ENCODE data around the gene PRPF38A.

PRPF38A gene

DNA sequence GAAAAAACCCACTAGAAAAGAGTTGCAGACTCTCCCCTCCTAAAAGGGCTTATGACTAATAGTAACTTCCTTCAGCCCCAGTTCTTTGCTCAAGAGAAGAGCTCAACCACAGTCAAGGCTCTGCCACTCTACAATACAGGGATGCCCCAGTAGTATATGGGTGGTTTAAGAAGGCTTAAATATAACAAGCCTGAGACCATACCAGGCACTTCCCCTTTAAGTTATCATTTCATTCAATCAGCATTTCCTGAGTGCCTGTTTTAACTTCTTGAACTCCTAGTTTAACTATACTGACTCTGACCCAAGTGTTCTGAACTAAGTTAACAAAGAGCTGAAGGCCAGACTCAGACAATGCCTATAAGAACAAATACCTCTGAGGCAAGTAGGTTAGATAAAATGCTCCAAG, 19.8 kb downstream of the PRPF38A start:
- Mint-ChIP-seq H3K27ac (peak overlapping the region; percentile 31), H3K27me3 (no peaks in the 10 kb centered on the region), H3K4me1 (peaks cover 26% of the 10 kb centered on the region), H3K36me3 (peaks cover 42% of the 10 kb centered on the region), H3K4me3 (no peak overlapping the region), H3K9me3 (no peaks in the 10 kb centered on the region)
- ATAC-seq, result no peak

DNA sequence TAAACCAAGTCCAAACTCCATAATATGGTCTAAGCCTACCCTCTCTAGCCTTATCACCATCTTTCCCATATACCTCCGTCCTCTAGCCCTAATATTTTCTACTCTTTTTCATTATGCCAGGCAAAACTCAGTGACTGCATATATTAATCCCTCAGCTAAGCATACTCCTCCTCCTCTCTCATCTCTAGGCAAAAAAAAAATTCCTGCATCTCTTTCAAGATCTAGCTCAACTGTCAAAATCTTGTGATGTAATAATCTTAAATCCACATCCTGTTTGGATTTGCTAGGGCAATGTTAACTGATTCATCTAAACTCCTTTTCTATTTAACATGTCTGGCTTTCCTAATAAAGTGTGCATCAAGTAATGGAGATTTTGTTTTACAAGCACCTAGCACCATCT, 20.4 kb downstream of the PRPF38A start:
- peaks cover 26% of the 10 kb centered on the region for H3K4me1 Mint-ChIP-seq
- ATAC-seq, result no peak
- H3K9me3 Mint-ChIP-seq, result no peaks in the 10 kb centered on the region
- no peaks in the 10 kb centered on the region for H3K27me3 Mint-ChIP-seq
- no peak overlapping the region for H3K4me3 Mint-ChIP-seq
- no peak overlapping the region for H3K27ac Mint-ChIP-seq
- peaks cover 36% of the 10 kb centered on the region for H3K36me3 Mint-ChIP-seq

- peak overlapping the region; percentile 19 for H3K27ac Mint-ChIP-seq
- ATAC-seq, result no peak
- H3K4me1 Mint-ChIP-seq, result peaks cover 26% of the 10 kb centered on the region
- H3K36me3 Mint-ChIP-seq, result peaks cover 48% of the 10 kb centered on the region
- no peaks in the 10 kb centered on the region for H3K27me3 Mint-ChIP-seq
- no peaks in the 10 kb centered on the region for H3K9me3 Mint-ChIP-seq
- H3K4me3 Mint-ChIP-seq, result no peak overlapping the region
Measured at GRCh38 chr1:52426371-52426770, 22.0 kb downstream of the PRPF38A start.

- H3K9me3 Mint-ChIP-seq, result no peaks in the 10 kb centered on the region
- peaks cover 26% of the 10 kb centered on the region for H3K4me1 Mint-ChIP-seq
- H3K36me3 Mint-ChIP-seq, result peaks cover 53% of the 10 kb centered on the region
- no peak overlapping the region for H3K4me3 Mint-ChIP-seq
- H3K27ac Mint-ChIP-seq, result peak overlapping the region; percentile 12
- ATAC-seq, result no peak
- no peaks in the 10 kb centered on the region for H3K27me3 Mint-ChIP-seq
Measured at GRCh38 chr1:52427152-52427551, 22.8 kb downstream of the PRPF38A start.

GRCh38 chr1:52432807-52433206, 28.4 kb downstream of the PRPF38A start:
- no peak for ATAC-seq
- no peak overlapping the region for H3K4me3 Mint-ChIP-seq
- no peaks in the 10 kb centered on the region for H3K4me1 Mint-ChIP-seq
- peaks cover 74% of the 10 kb centered on the region for H3K36me3 Mint-ChIP-seq
- H3K27ac Mint-ChIP-seq, result peak overlapping the region; percentile 63
- no peaks in the 10 kb centered on the region for H3K27me3 Mint-ChIP-seq
- H3K9me3 Mint-ChIP-seq, result no peaks in the 10 kb centered on the region

GRCh38 chr1:52435211-52435610, 30.8 kb downstream of the PRPF38A start:
- peaks cover 75% of the 10 kb centered on the region for H3K36me3 Mint-ChIP-seq
- H3K27me3 Mint-ChIP-seq, result no peaks in the 10 kb centered on the region
- H3K9me3 Mint-ChIP-seq, result no peaks in the 10 kb centered on the region
- H3K27ac Mint-ChIP-seq, result no peak overlapping the region
- H3K4me3 Mint-ChIP-seq, result no peak overlapping the region
- ATAC-seq, result no peak
- no peaks in the 10 kb centered on the region for H3K4me1 Mint-ChIP-seq

DNA sequence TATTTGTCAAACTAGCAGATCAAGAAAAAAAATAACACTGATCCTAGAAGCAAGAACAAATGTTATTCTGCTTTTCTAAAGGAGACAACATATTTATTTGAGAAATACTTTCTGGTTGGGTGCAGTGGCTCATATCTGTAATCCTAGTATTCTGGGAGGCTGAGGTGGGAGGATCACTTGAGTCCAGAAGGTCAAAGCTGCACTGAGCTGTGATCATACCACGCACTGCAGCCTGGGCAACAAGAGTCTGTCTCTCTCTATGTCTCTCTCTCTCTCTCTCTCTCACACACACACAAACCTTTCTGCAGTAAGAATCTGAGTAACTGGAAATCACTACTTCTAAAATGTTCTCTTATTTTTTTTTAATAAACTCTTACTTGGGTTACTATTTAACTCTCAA, 31.2 kb downstream of the PRPF38A start:
- ATAC-seq, result no peak
- no peaks in the 10 kb centered on the region for H3K4me1 Mint-ChIP-seq
- H3K9me3 Mint-ChIP-seq, result no peaks in the 10 kb centered on the region
- peaks cover 75% of the 10 kb centered on the region for H3K36me3 Mint-ChIP-seq
- no peak overlapping the region for H3K27ac Mint-ChIP-seq
- H3K4me3 Mint-ChIP-seq, result no peak overlapping the region
- H3K27me3 Mint-ChIP-seq, result no peaks in the 10 kb centered on the region

GRCh38 chr1:52436817-52437216, 32.4 kb downstream of the PRPF38A start:
- H3K4me1 Mint-ChIP-seq, result no peaks in the 10 kb centered on the region
- peaks cover 75% of the 10 kb centered on the region for H3K36me3 Mint-ChIP-seq
- no peaks in the 10 kb centered on the region for H3K27me3 Mint-ChIP-seq
- no peaks in the 10 kb centered on the region for H3K9me3 Mint-ChIP-seq
- H3K27ac Mint-ChIP-seq, result no peak overlapping the region
- H3K4me3 Mint-ChIP-seq, result no peak overlapping the region
- no peak for ATAC-seq

GRCh38 chr1:52439976-52440375, 35.6 kb downstream of the PRPF38A start:
- ATAC-seq, result no peak
- Mint-ChIP-seq H3K9me3 (no peaks in the 10 kb centered on the region), H3K27ac (no peak overlapping the region), H3K4me1 (no peaks in the 10 kb centered on the region), H3K36me3 (peaks cover 57% of the 10 kb centered on the region), H3K27me3 (no peaks in the 10 kb centered on the region), H3K4me3 (no peak overlapping the region)

- peaks cover 31% of the 10 kb centered on the region for H3K36me3 Mint-ChIP-seq
- ATAC-seq, result no peak
- H3K9me3 Mint-ChIP-seq, result no peaks in the 10 kb centered on the region
- no peaks in the 10 kb centered on the region for H3K4me1 Mint-ChIP-seq
- no peak overlapping the region for H3K27ac Mint-ChIP-seq
- H3K27me3 Mint-ChIP-seq, result no peaks in the 10 kb centered on the region
- H3K4me3 Mint-ChIP-seq, result no peak overlapping the region
Measured at GRCh38 chr1:52444463-52444862, 40.1 kb downstream of the PRPF38A start.

GRCh38 chr1:52454127-52454526, 49.7 kb downstream of the PRPF38A start:
- ATAC-seq, result no peak
- Mint-ChIP-seq H3K27ac (no peak overlapping the region), H3K4me1 (peaks cover 4% of the 10 kb centered on the region), H3K36me3 (peaks cover 34% of the 10 kb centered on the region), H3K4me3 (no peak overlapping the region), H3K27me3 (no peaks in the 10 kb centered on the region), H3K9me3 (no peaks in the 10 kb centered on the region)

DNA sequence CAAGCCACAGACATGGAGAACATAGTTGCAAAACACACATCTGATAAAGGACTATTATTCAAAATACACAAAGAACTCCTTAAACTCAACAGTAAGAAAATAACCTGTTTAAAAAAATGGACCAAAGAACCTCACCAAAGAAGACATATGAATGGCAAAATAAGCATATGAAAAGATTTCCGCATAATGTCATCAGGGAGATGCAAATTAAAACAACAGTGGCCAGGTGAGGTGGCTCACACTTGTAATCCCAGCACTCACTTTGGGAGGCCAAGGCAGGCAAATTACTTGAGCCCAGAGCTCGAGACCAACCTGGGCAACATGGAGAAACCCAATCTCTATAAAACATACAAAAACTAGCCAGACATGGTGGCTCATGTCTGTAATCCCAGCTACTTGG, 50.4 kb downstream of the PRPF38A start:
- no peak overlapping the region for H3K27ac Mint-ChIP-seq
- H3K36me3 Mint-ChIP-seq, result peaks cover 34% of the 10 kb centered on the region
- no peaks in the 10 kb centered on the region for H3K27me3 Mint-ChIP-seq
- no peak for ATAC-seq
- no peaks in the 10 kb centered on the region for H3K9me3 Mint-ChIP-seq
- H3K4me3 Mint-ChIP-seq, result no peak overlapping the region
- H3K4me1 Mint-ChIP-seq, result peaks cover 4% of the 10 kb centered on the region

DNA sequence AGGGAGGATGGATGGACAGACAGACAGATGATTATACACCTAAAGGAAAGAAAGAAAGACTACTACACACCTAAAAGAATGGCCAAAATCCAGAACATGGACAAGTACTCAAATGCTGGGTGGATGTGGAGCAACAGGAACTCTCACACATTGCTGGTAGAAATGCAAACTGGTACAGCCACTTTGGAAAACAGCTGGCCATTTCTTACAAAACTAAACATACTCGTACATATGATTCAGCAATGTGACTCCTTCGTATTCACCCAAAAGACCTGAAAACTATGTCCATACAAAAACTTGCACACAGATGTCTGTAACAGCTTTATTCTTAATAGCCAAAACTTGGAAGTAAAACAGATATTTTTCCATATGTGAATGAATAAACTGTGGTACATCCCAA, 51.3 kb downstream of the PRPF38A start:
- Mint-ChIP-seq H3K4me1 (peaks cover 4% of the 10 kb centered on the region), H3K9me3 (no peaks in the 10 kb centered on the region), H3K36me3 (peaks cover 40% of the 10 kb centered on the region), H3K27ac (no peak overlapping the region), H3K4me3 (no peak overlapping the region), H3K27me3 (no peaks in the 10 kb centered on the region)
- ATAC-seq, result no peak

- no peak overlapping the region for H3K27ac Mint-ChIP-seq
- peaks cover 31% of the 10 kb centered on the region for H3K36me3 Mint-ChIP-seq
- ATAC-seq, result no peak
- no peaks in the 10 kb centered on the region for H3K4me1 Mint-ChIP-seq
- H3K9me3 Mint-ChIP-seq, result no peaks in the 10 kb centered on the region
- no peak overlapping the region for H3K4me3 Mint-ChIP-seq
- no peaks in the 10 kb centered on the region for H3K27me3 Mint-ChIP-seq
Measured at GRCh38 chr1:52460694-52461093, 56.3 kb downstream of the PRPF38A start.

GRCh38 chr1:52461821-52462220, 57.4 kb downstream of the PRPF38A start:
- no peaks in the 10 kb centered on the region for H3K9me3 Mint-ChIP-seq
- peaks cover 30% of the 10 kb centered on the region for H3K36me3 Mint-ChIP-seq
- ATAC-seq, result no peak
- H3K27me3 Mint-ChIP-seq, result no peaks in the 10 kb centered on the region
- H3K27ac Mint-ChIP-seq, result no peak overlapping the region
- H3K4me3 Mint-ChIP-seq, result no peak overlapping the region
- no peaks in the 10 kb centered on the region for H3K4me1 Mint-ChIP-seq

- peaks cover 32% of the 10 kb centered on the region for H3K36me3 Mint-ChIP-seq
- no peak overlapping the region for H3K4me3 Mint-ChIP-seq
- no peaks in the 10 kb centered on the region for H3K4me1 Mint-ChIP-seq
- no peak for ATAC-seq
- no peak overlapping the region for H3K27ac Mint-ChIP-seq
- no peaks in the 10 kb centered on the region for H3K27me3 Mint-ChIP-seq
- no peaks in the 10 kb centered on the region for H3K9me3 Mint-ChIP-seq
Measured at GRCh38 chr1:52463891-52464290, 59.5 kb downstream of the PRPF38A start.

DNA sequence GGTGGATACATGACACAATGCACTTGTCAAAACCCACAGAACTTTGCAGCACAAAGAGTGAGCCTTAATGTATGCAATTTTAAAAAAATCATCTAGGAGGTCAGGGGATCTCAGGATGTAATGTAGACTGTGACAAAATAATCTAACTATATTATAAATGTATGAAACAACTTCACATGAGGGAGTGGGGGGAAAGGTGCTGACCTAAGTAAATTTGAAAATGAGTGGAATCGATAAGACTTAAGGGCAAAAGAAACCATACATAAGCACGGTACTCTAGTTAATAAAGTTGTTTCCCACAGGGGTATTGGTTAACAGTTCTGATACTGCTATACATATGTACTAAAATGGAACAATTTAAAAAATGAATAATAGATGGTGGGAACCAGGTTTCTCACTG, 64.7 kb downstream of the PRPF38A start:
- Mint-ChIP-seq H3K27me3 (no peaks in the 10 kb centered on the region), H3K27ac (no peak overlapping the region), H3K36me3 (peaks cover 33% of the 10 kb centered on the region), H3K4me1 (no peaks in the 10 kb centered on the region), H3K4me3 (no peak overlapping the region), H3K9me3 (no peaks in the 10 kb centered on the region)
- no peak for ATAC-seq

All from stimulated activated memory B cell treated with anti-CD40 and anti-IgM and Interleukin-4, amounts not matched to agents 10 μg/mL and 1 μg/mL and 100 μg/mL, for 72 hours (primary cell).